Activated T-cell treated with anti-CD3 and anti-CD28 coated beads for 1 hour (primary cell): ENCODE results near the gene ATXN7L1.

Experiments used
- DNase-seq: peaks from one replicate; pipeline ENCODE4 v3.0.0-alpha.2; 2020; ENCODE audit warnings: low read depth

ATXN7L1 gene

DNA sequence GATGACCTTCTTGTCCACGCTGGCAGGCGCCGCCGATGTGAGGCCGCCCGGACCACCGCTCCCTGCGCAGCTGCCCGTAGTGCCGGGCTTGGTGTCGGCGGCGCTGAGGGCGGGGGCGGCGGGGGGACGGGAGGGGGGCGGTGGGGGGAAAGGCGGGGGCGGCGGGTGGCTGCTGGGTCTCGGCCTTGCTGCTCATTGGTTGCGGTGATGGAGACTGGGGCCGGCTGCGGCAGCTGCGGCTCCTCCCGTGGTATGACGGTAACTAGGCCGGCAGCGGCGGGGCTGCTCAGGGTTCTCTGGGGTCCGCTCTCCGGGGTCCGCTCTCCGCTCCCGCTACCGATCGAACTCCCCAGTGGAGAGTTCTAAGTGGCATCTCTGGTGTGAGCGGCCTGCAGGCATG, 293.3 kb downstream of the ATXN7L1 start:
- no peak for DNase-seq

DNA sequence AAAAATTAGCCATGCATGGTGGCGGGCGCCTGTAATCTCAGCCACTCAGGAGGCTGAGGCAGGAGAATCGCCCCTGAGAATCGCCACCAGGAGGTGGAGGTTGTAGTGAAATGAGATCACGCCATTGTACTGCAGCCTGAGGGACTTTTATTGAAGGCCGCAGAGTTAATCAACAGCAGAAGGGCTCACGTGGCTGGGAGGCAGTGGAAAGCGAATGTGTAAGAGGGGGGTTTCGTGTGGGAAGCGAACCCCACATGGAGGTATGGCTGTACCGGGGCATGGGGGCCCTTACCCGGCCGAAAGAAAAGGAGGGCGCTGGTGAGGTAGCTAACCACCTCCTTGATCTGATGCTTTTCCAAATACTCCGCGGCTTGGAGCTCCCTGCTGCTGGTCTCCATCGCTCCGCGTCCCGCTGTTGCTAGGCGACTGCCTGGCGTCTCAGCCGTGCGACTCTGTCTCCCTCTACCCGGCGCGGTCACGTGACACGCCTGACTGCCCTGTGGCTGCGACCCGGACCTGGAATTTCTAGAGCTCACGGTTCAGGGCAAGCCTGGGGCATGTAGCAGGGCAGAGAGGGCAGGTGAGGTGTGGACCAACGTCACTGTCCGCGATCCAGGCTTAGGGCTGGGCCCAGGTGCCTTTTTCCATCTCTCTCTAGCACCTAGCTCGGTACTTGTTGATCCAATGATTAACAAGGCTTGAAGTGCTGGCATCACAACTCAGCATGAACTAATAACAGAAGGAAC, 295.2 kb downstream of the ATXN7L1 start, which contains the start of gene EFCAB10:
EFCAB10 (minus strand) TSS at position 428 of the 746 bp plus-strand sequence; CDS start at position 398, 30 bp downstream.
- peak; percentile 11 for DNase-seq

DNA sequence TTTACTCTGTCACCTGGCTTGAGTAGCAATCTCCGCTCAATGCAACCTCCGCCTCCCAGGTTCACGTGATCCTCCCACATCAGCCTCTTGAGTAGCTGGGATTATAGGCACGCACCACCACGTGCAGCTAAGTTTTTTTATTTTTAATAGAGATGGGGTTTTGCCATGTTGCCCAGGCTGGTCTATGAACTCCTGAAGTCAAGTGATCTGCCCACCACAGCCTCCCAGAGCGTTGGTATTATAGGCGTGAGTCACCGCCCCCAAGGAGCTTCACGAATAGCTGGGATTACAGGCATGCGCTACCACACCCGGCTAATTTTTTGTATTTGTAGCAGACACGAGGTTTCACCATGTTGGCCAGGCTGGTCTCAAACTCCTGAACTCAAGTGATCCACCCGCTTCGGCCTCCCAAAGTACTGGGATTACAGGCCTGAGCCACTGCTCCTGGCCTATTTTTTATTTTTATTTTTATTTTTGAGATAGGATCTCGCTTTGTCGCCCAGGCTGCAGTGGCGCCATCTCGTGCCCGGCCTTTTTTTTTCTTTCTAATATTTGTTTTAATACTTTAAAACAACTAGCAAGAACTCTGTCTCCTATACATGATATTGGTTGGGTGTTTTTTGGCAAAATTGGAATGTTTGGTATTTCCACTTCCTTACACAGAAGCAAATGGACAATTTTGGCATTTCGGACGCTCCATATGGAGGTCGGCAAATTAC, 296.2 kb downstream of the ATXN7L1 start:
- DNase-seq: no peak

DNA sequence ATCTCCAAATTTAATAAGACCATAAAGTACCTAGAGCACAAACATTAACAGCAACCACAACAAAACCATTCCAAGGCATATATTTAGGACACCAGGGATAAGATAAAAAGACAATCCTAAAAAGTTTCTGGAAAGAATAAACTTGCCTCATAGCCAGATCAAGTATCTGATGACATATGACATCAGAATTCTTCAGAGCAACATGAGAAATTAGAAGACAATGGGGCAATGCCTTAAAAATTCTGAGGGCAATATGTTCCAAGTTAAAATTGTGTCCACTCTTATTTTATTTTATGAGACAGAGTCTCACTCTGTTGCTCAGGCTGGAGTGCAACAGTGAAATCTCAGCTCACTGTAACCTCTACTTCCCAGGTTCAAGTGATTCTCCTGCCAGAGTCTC, 297.9 kb downstream of the ATXN7L1 start:
- DNase-seq: no peak

DNA sequence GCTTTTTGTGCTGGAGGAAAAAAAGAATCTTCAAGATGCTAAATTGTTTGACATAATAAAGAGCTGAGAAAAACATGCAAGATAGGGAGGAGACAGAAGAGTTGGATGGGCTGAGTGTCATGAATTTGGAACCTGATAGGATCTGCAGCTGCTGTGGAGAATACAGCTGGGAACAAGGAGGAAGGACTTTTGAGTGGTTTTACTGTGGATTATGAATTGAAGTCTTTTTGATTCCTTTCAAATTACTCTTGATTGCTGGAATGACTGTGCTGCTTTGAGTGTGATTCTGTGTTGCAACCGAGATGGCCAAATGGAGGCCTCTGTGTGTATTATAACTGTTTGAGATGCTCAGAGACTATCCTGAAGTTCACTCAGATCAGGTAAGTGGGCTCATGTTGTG, 299.1 kb downstream of the ATXN7L1 start:
- DNase-seq: no peak

DNA sequence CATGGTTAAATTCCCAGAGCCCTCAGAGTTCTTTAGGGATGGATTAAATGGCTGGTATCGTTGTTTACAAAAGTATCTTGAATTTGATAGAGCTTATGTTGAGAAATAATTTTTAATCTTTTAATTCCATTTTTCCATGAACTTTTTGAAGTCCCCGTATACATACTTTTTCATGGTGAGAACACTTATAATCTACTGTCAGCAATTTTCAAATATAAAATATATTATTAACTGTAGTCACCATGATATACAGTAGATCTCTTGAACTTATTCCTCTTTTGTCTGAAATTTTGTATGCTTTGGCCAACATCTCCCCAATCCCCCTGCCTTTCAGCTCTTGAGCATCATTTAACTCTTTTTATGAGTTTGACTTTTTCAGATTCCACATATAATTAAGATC, 304.5 kb downstream of the ATXN7L1 start:
- DNase-seq: no peak

DNA sequence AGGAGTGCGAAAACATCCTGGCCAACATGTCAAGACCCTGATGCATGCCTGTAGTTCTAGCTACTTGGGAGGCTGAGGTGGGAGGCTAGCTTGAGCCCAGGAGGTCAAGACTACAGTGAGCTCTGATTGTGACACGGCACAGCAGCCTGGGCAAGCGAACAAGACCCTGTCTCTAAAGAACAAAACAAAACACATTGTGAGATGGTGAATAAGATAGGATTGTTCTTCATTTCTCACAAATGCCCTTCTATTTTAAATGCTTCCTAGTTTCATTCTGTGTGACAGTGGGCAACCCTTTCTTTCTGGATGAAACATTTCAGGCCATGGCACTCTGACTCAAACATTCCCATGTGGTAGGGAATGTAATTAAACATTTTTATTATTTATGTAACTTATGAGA, 308.6 kb downstream of the ATXN7L1 start:
- no peak for DNase-seq

DNA sequence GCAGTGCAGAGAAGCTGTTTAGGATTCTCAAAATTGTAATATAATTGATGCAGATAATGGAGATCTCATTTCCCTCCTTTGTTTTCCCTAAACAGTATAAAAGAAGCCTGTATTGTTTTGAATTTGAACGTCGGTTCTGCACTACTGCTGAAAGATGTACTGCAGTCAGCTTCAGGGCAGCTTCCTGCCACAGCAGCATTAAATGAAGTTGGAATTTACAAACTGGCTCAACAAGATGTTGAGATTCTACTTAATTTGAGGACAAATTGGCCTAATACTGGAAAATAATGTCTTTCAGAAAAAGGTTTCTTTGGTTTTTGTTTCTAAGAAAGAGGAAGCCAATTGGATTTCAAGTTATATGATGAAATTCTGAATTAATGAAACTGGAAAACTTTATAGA, 309.4 kb downstream of the ATXN7L1 start:
- no peak for DNase-seq

DNA sequence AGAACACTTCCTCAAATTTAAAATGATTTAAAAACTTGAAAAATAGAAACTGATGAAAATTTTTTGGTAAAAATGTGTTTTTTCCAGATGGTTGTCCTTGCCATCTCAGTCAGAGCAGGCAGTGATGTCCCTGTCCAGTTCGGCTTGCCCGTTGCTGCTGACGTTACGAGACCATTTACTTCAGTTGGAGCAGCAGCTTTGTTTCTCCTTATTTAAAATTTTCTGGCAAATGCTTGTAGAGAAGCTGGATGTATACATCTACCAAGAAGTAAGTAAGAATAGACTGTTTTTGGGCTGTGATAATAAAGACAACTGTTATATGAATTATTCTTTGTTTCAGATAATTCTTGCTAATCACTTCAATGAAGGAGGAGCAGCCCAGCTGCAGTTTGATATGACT, 311.2 kb downstream of the ATXN7L1 start:
- DNase-seq: no peak

DNA sequence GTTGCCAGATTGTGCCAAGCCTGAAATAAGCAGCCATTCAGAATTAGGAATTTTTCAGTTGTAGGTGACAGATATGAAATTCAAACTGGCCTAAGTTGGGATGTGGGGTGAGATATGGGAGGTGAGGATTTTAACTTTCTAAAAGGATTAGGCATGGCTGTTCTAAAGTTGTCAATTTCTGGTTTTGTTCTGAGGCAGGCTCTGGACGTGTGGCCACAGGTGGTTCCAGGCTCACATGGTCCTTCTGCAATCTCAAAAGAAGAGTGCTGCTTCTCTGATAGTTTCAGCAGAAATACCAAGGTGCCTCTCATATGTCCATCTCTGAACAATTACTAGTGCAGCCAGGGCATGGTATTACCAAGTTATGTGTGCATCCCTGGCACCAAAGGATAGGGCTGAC, 316.5 kb downstream of the ATXN7L1 start:
- DNase-seq: no peak
